Calu3 (cell line): ENCODE data around the gene CCDC71. TPM values are rescaled to one million over a fixed set of nuclear protein-coding genes. Genes with fewer than 3 reads are reported as not detected.
A peak's percentile ranks its signal among the peaks of the same experiment; 100 is the strongest.

Experiments
- BruUV-seq: library from RNA; stranded (reverse); fragments of 400-500 nt; replicated peaks from 2 replicates; lab custom pipeline; 2021; lab: Mats Ljungman, UMichigan
- CTCF ChIA-PET: fragments of 300-600 bp; sonication (Branson Sonifier 250); formaldehyde crosslinking; loops from one replicate; lab custom pipeline; 2022; ENCODE audit warnings: antibody characterized with exemption; lab: Charles Lee
- DNase-seq: peaks from one replicate; pipeline ENCODE4 v3.0.0; 2022
- H3K27ac Mint-ChIP-seq: one replicate; pipeline ENCODE4 v1.8.0; 2022; ENCODE audit warnings: mixed read lengths; ENCODE audit not compliant: unreplicated experiment
- H3K27me3 Mint-ChIP-seq: one replicate; pipeline ENCODE4 v1.8.0; 2022; ENCODE audit warnings: mixed read lengths; ENCODE audit not compliant: unreplicated experiment
- H3K36me3 Mint-ChIP-seq: one replicate; pipeline ENCODE4 v1.8.0; 2022; ENCODE audit warnings: mild to moderate bottlenecking, moderate library complexity, mixed read lengths; ENCODE audit not compliant: insufficient read depth, unreplicated experiment
- H3K4me1 Mint-ChIP-seq: one replicate; pipeline ENCODE4 v1.8.0; 2022; ENCODE audit warnings: mild to moderate bottlenecking, low read depth, mixed read lengths; ENCODE audit not compliant: unreplicated experiment
- H3K4me3 Mint-ChIP-seq: one replicate; pipeline ENCODE4 v1.8.0; 2022; ENCODE audit warnings: mild to moderate bottlenecking, low read depth, moderate library complexity, mixed read lengths; ENCODE audit not compliant: unreplicated experiment
- H3K9me3 Mint-ChIP-seq: one replicate; pipeline ENCODE4 v1.8.0; 2022; ENCODE audit warnings: low read depth, mixed read lengths; ENCODE audit not compliant: unreplicated experiment
- intact Hi-C: fragments of 100-400 bp; cut with micrococcal nuclease; formaldehyde crosslinking; loops from one replicate; pipeline ENCODE4 v1.10.0; 2022; ENCODE audit not compliant: unreplicated experiment
- total RNA-seq: library from RNA; stranded (reverse); gene quantifications from 2 replicates; pipeline ENCODE4 v1.2.3, GENCODE V29; 2022
- TF ChIP-seq, protein P1 (sequence below): fragments of 200-600 bp; IDR thresholded peaks from one replicate; pipeline ENCODE4 v1.8.0; 2022; ENCODE audit warnings: antibody characterized with exemption; ENCODE audit not compliant: unreplicated experiment

The CCDC71 gene
- total RNA-seq, 1 experiment from 2014 or later: 20.2 TPM

DNA sequence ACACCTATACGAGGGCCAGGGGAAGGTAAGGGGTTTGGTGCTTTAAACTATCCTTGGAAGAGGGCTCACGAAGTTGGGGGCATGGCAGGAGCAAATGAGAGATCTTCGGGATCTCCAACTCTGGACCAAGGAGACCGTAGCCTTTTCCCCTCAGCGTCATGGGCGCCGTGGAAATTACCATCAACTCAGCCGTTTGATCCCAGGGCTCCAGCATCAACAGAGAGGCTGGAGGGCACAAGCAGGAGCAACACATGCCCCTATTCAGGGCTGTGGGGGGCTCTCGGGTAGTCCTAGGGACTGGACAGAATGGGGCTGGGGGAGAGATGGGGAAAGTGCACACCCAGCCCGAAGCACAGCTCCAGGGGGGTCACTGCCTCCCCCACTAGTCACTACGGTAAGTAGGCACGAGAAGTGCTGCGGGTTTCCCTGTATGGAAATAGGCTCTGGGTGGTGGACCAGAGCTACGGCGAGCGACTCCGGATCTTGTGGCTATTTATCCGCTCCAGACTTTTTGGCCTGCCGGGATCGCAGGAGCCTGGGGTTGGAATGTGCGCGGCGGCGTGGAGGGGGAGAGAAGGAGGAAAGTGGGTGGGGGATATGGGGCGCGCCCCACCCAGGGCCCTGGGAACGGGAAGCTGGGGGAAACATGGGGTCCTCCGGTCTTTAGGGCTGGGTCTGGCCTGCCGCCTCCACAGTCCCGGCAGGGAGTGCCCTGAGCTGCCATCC is 32.7 kb downstream of the CCDC71 start:
- H3K27me3 Mint-ChIP-seq: no peaks in the 10 kb centered on the region
- H3K4me1 Mint-ChIP-seq: peaks cover 24% of the 10 kb centered on the region
- TF ChIP-seq, protein P1, sequence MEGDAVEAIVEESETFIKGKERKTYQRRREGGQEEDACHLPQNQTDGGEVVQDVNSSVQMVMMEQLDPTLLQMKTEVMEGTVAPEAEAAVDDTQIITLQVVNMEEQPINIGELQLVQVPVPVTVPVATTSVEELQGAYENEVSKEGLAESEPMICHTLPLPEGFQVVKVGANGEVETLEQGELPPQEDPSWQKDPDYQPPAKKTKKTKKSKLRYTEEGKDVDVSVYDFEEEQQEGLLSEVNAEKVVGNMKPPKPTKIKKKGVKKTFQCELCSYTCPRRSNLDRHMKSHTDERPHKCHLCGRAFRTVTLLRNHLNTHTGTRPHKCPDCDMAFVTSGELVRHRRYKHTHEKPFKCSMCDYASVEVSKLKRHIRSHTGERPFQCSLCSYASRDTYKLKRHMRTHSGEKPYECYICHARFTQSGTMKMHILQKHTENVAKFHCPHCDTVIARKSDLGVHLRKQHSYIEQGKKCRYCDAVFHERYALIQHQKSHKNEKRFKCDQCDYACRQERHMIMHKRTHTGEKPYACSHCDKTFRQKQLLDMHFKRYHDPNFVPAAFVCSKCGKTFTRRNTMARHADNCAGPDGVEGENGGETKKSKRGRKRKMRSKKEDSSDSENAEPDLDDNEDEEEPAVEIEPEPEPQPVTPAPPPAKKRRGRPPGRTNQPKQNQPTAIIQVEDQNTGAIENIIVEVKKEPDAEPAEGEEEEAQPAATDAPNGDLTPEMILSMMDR: no peak
- H3K36me3 Mint-ChIP-seq: peaks cover 37% of the 10 kb centered on the region
- CTCF ChIA-PET: interaction anchor here (0.6 to 0.9 kb wide), 5 partner anchors 13 to 151 kb away, joined by 3 to 7 read pairs (median 3); partner anchors contain the start of genes NDUFAF3, QRICH1 and USP19
- DNase-seq: peak; percentile 80
- intact Hi-C loops: no loop called here
- BruUV-seq: no TSS peak
- peak overlapping the region; percentile 81 for H3K4me3 Mint-ChIP-seq
- H3K9me3 Mint-ChIP-seq: no peaks in the 10 kb centered on the region
- H3K27ac Mint-ChIP-seq: peak overlapping the region; percentile 86

DNA sequence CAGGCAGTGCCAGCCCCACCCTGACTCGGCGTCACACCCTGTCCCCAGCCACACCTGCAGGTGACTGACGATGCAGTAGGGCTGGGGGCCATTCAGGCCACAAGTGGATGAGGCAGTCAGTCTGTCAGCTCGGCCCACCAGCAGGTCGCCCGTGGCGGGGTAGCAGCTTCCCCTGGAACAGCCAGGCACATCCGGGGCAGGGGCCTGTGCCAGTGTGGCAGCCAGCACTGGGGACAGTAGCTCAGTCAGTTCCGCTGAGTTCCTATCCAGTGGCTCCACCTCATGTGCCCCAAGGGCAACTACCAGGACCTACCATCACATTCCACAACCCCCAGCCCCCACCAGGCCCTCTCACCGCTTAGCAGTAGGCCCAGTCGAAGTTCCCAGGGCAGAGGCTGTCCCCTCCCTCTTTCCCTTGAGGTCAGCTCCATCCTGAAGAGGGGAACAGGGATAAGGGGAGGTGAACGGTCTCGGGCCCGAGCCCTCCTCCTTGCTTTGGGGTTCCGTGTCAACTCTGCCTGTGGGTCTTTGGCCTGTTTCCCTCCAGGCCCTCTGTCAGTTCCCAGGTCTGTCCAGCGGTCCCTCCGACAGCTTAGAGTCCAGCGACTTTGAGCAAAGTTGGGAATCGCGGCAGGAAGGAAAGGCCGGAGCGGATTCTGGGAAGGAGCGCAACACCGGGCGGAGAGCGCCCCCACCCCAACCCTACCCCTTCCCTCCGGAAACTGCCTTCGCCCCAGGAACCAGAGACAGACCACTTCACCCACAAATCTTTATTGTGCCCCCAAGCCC is 33.5 kb downstream of the CCDC71 start, which contains the start of gene LAMB2:
Gene LAMB2, minus strand, starts transcription at position 614 of the 789 bp plus-strand sequence. Its CDS starts 183 bp downstream, at position 431.
- Mint-ChIP-seq H3K9me3 (no peaks in the 10 kb centered on the region), H3K4me3 (peak within 1 kb of the TSS; percentile 81), H3K27ac (peak within 1 kb of the TSS; percentile 86), H3K4me1 (peaks cover 24% of the 10 kb centered on the region), H3K36me3 (peaks cover 37% of the 10 kb centered on the region), H3K27me3 (no peaks in the 10 kb centered on the region)
- intact Hi-C loops: no loop called here
- BruUV-seq: TSS peak; percentile 82
- CTCF ChIA-PET: interaction anchor here (0.6 to 0.8 kb wide), 4 partner anchors 12 to 151 kb away, joined by 3 to 5 read pairs (median 3); partner anchors contain the start of genes QRICH1 and USP19
- TF ChIP-seq, protein P1: no peak
- DNase-seq: peak; percentile 76

DNA sequence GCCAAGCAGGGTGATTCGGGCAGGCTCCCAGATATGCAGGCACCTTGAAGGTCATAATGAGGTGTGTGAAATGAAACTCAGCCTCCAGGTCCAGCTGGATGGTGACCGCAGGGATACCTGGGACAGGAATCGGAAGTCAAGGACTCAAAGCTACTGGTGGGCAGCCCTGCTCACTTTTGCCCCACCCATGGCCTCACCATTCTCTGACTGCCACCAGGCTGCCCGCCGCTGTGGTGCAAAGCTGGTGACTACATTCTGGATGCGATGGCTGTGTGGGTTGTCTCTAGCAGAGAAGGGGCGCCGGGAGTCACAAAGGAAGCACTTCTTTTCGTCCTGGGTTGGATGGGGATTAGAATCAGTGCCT is 34.1 kb downstream of the CCDC71 start:
- peak overlapping the region; percentile 86 for H3K27ac Mint-ChIP-seq
- H3K36me3 Mint-ChIP-seq: peaks cover 37% of the 10 kb centered on the region
- no peak for DNase-seq
- peak overlapping the region; percentile 81 for H3K4me3 Mint-ChIP-seq
- peaks cover 24% of the 10 kb centered on the region for H3K4me1 Mint-ChIP-seq
- CTCF ChIA-PET: interaction anchor here (0.6 kb wide), 2 partner anchors 63 to 219 kb away, joined by 4 to 5 read pairs; no protein-coding TSS in a partner anchor
- intact Hi-C loops: no loop called here
- TF ChIP-seq, protein P1: no peak
- no peaks in the 10 kb centered on the region for H3K27me3 Mint-ChIP-seq
- no TSS peak for BruUV-seq
- no peaks in the 10 kb centered on the region for H3K9me3 Mint-ChIP-seq

DNA sequence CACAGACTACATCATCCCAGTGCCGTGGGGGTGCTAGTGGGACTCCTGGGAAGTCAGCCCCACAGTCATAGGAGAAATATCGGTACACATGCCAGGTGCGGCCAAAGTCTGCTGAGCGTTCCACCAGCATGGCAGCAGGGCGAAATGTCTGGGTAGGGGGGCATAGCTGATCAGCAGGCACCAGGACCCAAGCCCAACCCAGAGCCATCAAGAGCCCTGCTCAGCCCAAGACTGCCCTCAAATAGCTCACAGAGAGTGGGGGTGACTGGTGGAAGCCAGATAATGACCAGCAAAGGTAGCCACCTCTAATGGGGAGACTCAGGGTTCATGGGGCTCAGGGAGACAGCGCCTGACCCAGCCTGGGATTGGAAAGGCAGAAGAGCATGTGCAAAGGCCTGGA is 34.6 kb downstream of the CCDC71 start:
- CTCF ChIA-PET: interaction anchor here (0.6 kb wide), 1 partner anchor 219 kb away, joined by 4 read pairs; no protein-coding TSS in a partner anchor
- Mint-ChIP-seq H3K36me3 (peaks cover 41% of the 10 kb centered on the region), H3K27me3 (no peaks in the 10 kb centered on the region), H3K4me1 (peaks cover 24% of the 10 kb centered on the region), H3K4me3 (peak overlapping the region; percentile 81), H3K27ac (peak overlapping the region; percentile 86), H3K9me3 (no peaks in the 10 kb centered on the region)
- no peak for DNase-seq
- no TSS peak for BruUV-seq
- intact Hi-C loops: no loop called here
- TF ChIP-seq, protein P1: no peak
